ENCODE results near the gene KPNB1. TPM values are rescaled to one million over a fixed set of nuclear protein-coding genes. Genes with fewer than 3 reads are reported as not detected.

The KPNB1 gene
- total RNA-seq, 4 donors from 2014 or later: 164 to 205 (median 181) TPM

DNA sequence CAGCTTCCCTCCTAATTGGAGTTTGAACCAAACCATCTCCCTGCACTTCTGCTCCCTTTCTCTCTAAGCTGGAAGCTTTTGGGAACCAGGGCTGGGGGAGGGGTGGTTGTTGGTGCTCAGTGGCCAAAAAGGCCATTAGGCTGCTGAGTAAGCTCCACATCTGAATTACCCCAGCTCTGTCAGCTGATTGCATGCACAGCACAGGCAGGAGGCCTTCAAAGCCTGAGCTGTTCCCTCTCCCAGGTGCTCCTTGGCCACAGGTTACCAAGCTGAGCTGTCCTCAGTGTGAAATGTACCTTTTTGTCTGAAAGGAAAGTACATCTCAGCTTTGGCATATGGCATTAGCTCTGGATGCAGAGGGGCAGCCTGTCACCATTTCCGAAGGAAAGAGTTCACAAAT, 38.0 kb downstream of the KPNB1 start:
- DNase-seq (ENCODE audit: low spot score in 2 of 2): no peak
- H3K36me3 ChIP-seq: peaks cover 0 to 23% (median under 1%) of the 10 kb centered on the region in 3 donors
- no peaks in the 10 kb centered on the region for H3K9me3 ChIP-seq
- peaks cover 0 to 20% (median 2%) of the 10 kb centered on the region in 4 donors for H3K4me1 ChIP-seq
- no peak overlapping the region for H3K4me3 ChIP-seq
- TF ChIP-seq POLR2A (IDR thresholded peaks at IDR 0.05) (no peak), EP300 (IDR thresholded peaks at IDR 0.05) (no peak)
- TF ChIP-seq, protein P1, sequence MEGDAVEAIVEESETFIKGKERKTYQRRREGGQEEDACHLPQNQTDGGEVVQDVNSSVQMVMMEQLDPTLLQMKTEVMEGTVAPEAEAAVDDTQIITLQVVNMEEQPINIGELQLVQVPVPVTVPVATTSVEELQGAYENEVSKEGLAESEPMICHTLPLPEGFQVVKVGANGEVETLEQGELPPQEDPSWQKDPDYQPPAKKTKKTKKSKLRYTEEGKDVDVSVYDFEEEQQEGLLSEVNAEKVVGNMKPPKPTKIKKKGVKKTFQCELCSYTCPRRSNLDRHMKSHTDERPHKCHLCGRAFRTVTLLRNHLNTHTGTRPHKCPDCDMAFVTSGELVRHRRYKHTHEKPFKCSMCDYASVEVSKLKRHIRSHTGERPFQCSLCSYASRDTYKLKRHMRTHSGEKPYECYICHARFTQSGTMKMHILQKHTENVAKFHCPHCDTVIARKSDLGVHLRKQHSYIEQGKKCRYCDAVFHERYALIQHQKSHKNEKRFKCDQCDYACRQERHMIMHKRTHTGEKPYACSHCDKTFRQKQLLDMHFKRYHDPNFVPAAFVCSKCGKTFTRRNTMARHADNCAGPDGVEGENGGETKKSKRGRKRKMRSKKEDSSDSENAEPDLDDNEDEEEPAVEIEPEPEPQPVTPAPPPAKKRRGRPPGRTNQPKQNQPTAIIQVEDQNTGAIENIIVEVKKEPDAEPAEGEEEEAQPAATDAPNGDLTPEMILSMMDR (IDR thresholded peaks at IDR 0.05): no peak
- no peaks in the 10 kb centered on the region for H3K27me3 ChIP-seq
- H3K27ac ChIP-seq: peak overlapping the region in 1 of 4 donors; percentile 20
- 42 to 53% methylated on average over 1 of the region's 1 CpG for WGBS, 2 donors

DNA sequence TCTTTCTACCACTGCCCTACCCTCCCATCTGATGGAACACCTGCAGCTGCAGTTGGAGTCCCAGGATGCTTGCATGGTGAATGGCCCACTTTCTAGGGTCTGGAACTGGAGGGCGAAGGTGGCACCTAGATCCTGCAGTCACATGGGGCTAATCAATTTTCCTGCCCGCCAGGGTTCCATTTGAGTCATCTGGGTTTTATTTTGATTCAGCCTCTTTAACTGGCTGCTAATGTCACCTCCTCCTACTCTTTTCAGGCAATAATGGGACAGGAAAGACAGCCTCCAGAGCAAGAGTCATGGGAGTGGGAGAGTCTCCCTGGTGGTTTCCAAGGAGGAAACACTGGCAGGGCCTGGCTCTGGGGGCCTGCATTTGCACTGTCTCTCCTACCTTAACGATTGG, 40.4 kb downstream of the KPNB1 start:
- TF ChIP-seq POLR2A (IDR thresholded peaks at IDR 0.05) (no peak), EP300 (IDR thresholded peaks at IDR 0.05) (no peak)
- TF ChIP-seq, protein P1 (IDR thresholded peaks at IDR 0.05): no peak
- Histone ChIP-seq H3K9me3 (no peaks in the 10 kb centered on the region), H3K4me1 (peaks cover 0 to 34% (median 7%) of the 10 kb centered on the region in 4 donors), H3K36me3 (peaks cover 0 to 3% (median 0%) of the 10 kb centered on the region in 3 donors), H3K4me3 (no peak overlapping the region), H3K27ac (no peak overlapping the region), H3K27me3 (no peaks in the 10 kb centered on the region)
- 63 to 66% methylated on average over 3 of the region's 3 CpGs for WGBS, 2 donors
- DNase-seq (ENCODE audit: low spot score in 2 of 2): no peak

DNA sequence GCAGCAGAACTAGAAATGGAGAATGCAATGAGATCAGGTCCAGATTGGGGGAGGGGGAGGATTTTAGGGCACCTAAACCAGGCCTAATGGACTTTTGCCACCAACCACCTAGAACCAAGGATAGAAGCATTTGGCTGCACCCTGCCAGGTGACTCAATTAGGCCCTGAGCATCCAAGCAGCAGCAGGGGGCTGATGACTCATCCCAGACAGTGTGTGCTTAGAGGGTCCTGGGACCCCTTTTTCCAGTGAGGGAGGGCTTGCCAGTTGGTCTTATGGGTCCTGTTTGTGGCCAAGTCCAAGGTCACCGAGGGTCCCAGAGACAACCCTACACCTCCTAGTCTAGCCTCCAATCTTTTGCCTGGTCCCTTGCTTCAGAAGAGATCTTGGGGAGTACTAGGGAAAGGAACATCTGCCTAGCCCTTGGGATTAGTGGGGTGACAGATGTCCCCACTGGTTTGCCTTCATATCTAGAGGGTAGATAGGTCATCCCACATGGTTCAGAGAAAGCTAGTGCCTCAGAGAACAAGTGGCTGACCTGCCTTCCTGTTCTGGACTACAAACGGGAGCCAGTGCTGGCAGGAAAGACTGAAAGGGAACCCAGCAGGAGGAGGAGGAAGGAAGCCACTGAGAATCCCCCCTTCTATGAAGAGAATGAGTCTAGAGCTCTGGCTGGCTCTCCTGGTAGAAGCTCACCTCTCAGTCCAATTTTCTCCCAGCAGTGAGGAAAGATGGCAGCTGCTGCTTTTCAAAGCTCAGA, 42.6 kb downstream of the KPNB1 start:
- no peaks in the 10 kb centered on the region for H3K27me3 ChIP-seq
- no peak overlapping the region for H3K4me3 ChIP-seq
- no peak overlapping the region for H3K27ac ChIP-seq
- H3K36me3 ChIP-seq: peaks cover 0 to 2% (median 0%) of the 10 kb centered on the region in 3 donors
- TF ChIP-seq, protein P1 (IDR thresholded peaks at IDR 0.05): no peak
- TF ChIP-seq POLR2A (IDR thresholded peaks at IDR 0.05): no peak
- TF ChIP-seq EP300 (IDR thresholded peaks at IDR 0.05): no peak
- DNase-seq (ENCODE audit: low spot score in 2 of 2): no peak
- H3K4me1 ChIP-seq: peaks cover 0 to 40% (median 12%) of the 10 kb centered on the region in 4 donors
- no peaks in the 10 kb centered on the region for H3K9me3 ChIP-seq
- 38 to 56% methylated on average over 2 of the region's 2 CpGs for WGBS, 2 donors

DNA sequence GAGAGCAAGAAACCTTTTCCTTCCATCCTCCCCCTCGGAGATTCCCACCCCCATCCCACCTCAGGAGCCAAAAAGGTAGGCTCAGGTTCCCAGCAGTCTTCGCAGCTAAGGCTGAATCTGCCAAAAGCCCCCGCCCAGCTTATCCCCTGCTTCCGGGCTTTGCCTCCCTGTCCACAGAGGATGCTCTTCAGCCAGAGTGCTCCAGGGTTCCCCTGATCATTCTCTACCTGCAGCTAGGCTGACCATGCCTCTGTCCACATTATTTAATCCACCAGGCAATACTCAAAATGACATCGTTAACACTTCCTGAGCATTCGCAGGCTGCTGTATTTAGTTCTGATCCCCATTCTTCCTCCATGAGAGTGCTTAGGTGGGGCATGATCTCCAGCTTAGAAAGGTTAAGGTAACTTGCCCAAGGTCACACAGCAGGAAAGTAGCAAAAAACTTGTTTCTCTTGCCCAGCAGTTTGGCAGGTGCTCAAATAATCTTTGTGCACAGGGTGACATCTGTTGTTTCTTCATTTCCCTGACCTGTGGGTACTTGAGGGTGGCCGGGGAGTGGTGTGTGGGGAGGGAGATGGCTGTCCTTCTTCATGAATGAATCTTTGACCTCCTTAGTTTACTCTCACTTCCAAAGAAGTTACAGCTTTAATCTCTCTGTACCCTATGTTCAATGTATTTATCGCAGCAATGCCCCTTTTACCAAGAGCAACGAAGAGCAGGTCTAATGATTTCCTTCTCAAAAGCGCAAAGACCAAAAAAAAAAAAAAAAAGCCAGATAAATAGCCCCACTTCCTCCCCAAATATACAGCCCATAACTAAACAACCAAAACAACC, 43.4 kb downstream of the KPNB1 start:
- peaks cover 0 to 6% (median 0%) of the 10 kb centered on the region in 3 donors for H3K36me3 ChIP-seq
- DNase-seq (ENCODE audit: low spot score in 2 of 2): no peak
- H3K27ac ChIP-seq: peak overlapping the region in 3 of 4 donors; percentile 89 to 93 (median 93)
- no peaks in the 10 kb centered on the region for H3K9me3 ChIP-seq
- peak overlapping the region; percentile 91 to 99 (median 92) for H3K4me3 ChIP-seq
- no peaks in the 10 kb centered on the region for H3K27me3 ChIP-seq
- H3K4me1 ChIP-seq: peaks cover 0 to 33% (median 12%) of the 10 kb centered on the region in 4 donors
- TF ChIP-seq, protein P1 (IDR thresholded peaks at IDR 0.05): no peak
- no peak for TF ChIP-seq EP300 (IDR thresholded peaks at IDR 0.05)
- TF ChIP-seq POLR2A (IDR thresholded peaks at IDR 0.05): no peak
- 24 to 28% methylated on average over 10 of the region's 10 CpGs for WGBS, 2 donors

Measured in tibial nerve (tissue), 4 donors.